Mesenteric fat pad (tissue), 1 donor: ENCODE data around the gene SMIM10L2A. TPM values are rescaled to one million over a fixed set of nuclear protein-coding genes. Genes with fewer than 3 reads are reported as not detected.
"Not testable (repeated sequence)": the region's sequence is repeated elsewhere in the genome, so short reads cannot be mapped to it uniquely, and the experiment has no call there.

Source experiments
- DNase-seq: peaks from one replicate; pipeline ENCODE4 v3.0.0-alpha.2; 2020; ENCODE audit warnings: low spot score
- total RNA-seq: library from RNA; stranded (reverse); fragmentation: NEBNext Ultra II Directional; extraction: Animal tissue kit (Norgen Biotek cat#: 25700); gene quantifications from one replicate; pipeline ENCODE4 v1.2.1, GENCODE V29; 2021
- donor health status: DM: yes; HTN: yes; CAD: no.

Gene SMIM10L2A
- total RNA-seq, 1 donor from 2014 or later: 0.39 TPM

- DNase-seq: no peak
These were observed 28.1 kb downstream of the SMIM10L2A start for GRCh38 chrX:135449637-135450550.

DNA sequence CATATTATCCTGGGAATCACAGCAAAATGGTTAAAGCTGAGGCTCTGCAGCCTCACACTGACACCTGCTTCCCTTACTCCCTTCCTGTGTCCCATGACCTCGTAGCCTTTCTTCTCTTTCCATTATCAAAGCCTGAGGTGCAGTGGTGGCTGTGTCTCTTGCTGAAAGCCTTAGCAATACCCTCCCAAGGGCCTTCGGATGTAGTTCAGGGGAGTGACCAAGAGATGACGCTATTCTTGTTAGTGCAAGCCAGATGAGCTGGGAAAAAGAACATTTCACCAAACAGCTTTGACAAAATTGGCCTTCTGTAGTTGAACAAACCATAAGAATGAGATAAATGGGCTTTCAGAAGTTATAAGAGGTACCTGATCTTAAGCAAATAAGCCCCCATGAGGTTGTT is 31.6 kb downstream of the SMIM10L2A start:
- no peak for DNase-seq

DNA sequence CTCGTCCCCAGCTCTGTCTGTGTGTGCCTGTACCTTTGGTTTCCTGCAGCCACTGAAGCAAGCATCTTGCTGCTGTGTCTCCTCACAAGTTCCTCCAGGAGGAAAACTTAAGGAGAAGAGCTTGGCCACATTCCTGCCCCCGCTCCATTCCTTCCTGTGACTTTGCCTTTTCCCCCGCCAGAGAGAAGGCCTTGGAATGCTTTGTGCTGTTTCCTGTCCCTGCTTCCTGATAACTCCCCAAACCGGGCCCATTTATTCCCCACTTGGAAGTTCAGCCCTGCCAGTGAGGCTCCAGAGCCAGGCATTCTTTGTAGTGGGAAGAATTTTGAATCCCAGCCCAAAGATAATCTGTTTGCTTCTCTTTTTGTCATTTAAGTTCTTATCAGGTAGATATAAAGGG is 33.1 kb downstream of the SMIM10L2A start:
- DNase-seq: no peak

DNA sequence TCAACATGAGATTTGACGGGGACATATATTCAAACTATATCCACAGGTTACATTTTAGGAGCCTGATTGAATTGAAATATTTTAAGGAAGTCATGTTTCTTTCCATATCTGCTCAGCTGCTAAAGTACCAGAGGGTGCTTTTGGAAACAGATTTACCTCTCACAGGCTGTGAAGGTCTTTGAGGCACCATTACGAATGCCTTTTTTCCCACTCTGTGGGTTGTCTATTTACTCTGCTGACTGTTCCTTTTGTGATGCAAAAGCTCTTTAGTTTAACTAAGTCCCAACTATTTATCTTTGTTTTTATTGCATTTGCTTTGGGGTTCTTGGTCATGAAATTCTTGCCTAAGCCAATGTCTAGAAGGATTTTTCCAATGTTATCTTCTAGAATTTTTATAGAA is 40.0 kb downstream of the SMIM10L2A start:
- not testable (repeated sequence) for DNase-seq

GRCh38 chrX:135463937-135464336 is 42.2 kb downstream of the SMIM10L2A start:
- DNase-seq: no peak

DNA sequence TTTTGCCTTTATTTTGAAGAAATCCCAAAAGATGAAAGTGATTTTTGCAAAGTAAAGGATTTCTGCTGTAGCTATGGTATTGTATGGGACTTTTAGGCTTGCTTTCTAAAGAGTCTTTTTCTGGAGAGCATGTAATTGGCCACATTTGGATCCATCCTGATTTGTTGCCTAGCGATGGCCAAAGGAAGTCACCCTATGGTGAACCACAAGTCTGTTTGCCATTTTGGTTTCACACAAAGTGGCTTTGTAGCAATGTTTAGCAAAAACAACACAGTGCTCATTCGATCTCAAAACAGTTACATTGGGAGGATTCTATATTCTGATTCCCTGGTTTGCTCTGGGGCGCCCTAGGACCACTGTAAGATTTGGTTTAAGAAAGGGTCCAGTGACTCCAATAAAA is 54.6 kb downstream of the SMIM10L2A start:
- no peak for DNase-seq

GRCh38 chrX:135477576-135477975 is 55.8 kb downstream of the SMIM10L2A start:
- no peak for DNase-seq

Other genes with a start within 250 kb of the SMIM10L2A start
- not detected for gene ETDA, start 169.9 kb upstream of the SMIM10L2A start, total RNA-seq
- gene ETDC, start 112.5 kb upstream of the SMIM10L2A start, total RNA-seq: not detected
- gene ZNF75D, start 77.8 kb upstream of the SMIM10L2A start, total RNA-seq: 6.9 TPM
- gene ZNF449, start 77.1 kb upstream of the SMIM10L2A start, total RNA-seq: 6.9 TPM
- 3.8 TPM for gene INTS6L, start 98.7 kb downstream of the SMIM10L2A start, total RNA-seq